ENCODE results near the gene SLC4A4. TPM values are rescaled to one million over a fixed set of nuclear protein-coding genes. Genes with fewer than 3 reads are reported as not detected.
A peak's percentile ranks its signal among the peaks of the same experiment; 100 is the strongest.
"Not testable (repeated sequence)": the region's sequence is repeated elsewhere in the genome, so short reads cannot be mapped to it uniquely, and the experiment has no call there.

Gene SLC4A4
- total and polyA plus RNA-seq, 8 donors, result 84.1 to 400 (median 243) TPM

DNA sequence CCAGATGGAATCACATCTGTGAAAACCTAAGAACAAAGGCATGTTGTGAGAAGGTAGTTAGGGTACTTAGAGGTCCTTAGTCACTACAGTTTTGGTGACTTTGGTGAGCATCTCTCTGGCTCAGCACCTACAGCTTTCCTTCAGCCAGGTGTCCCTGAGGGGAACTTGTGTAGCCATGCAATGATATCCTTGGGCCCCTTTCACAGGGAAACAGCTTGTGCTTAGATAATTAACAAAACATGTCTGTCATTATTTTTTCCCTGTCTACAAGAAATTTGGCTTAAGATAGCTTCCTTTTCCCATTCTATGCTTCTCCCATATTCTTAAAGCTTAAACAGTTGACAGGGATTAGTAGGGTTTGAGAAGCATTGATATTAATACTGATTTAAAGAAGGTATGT is 63.8 kb downstream of the SLC4A4 start:
- TF ChIP-seq, protein P1, sequence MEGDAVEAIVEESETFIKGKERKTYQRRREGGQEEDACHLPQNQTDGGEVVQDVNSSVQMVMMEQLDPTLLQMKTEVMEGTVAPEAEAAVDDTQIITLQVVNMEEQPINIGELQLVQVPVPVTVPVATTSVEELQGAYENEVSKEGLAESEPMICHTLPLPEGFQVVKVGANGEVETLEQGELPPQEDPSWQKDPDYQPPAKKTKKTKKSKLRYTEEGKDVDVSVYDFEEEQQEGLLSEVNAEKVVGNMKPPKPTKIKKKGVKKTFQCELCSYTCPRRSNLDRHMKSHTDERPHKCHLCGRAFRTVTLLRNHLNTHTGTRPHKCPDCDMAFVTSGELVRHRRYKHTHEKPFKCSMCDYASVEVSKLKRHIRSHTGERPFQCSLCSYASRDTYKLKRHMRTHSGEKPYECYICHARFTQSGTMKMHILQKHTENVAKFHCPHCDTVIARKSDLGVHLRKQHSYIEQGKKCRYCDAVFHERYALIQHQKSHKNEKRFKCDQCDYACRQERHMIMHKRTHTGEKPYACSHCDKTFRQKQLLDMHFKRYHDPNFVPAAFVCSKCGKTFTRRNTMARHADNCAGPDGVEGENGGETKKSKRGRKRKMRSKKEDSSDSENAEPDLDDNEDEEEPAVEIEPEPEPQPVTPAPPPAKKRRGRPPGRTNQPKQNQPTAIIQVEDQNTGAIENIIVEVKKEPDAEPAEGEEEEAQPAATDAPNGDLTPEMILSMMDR (IDR thresholded peaks at IDR 0.05), result no peak
- no peaks in the 10 kb centered on the region for H3K9me3 ChIP-seq
- ATAC-seq (no peak), DNase-seq (no peak), FAIRE-seq (no peak)
- intact Hi-C loops (cut with DNase I), result no loop called here
- no peaks in the 10 kb centered on the region for H3K36me3 ChIP-seq
- no peaks in the 10 kb centered on the region for H3K27me3 ChIP-seq
- peaks cover 0 to 6% (median 2%) of the 10 kb centered on the region in 3 donors for H3K4me1 ChIP-seq
- no peak overlapping the region for H3K27ac ChIP-seq
- no peak overlapping the region for H3K4me3 ChIP-seq

DNA sequence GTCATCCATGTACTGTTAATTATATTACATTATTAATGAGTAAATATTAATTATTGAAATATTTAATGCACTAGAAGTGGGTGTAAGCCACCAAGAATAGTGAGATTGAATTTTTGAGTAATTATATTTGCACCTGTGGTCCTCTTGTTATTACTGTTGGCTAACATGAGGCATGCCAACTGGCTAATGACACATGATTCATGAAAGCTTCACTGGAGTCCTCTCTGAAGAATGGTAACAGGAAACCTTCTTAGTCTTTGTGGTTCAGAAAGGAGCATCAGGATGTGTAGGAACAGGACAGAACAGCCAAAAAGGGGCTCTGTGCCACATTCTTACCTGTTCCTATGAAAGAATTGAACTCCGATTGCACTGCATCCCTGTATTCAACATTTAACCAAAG is 65.2 kb downstream of the SLC4A4 start:
- DNase-seq (no peak), ATAC-seq (peak in 1 of 4 donors; percentile 20), FAIRE-seq (no peak)
- TF ChIP-seq, protein P1 (IDR thresholded peaks at IDR 0.05), result no peak
- Histone ChIP-seq H3K4me3 (no peak overlapping the region), H3K27me3 (no peaks in the 10 kb centered on the region), H3K4me1 (peaks cover 0 to 6% (median 0%) of the 10 kb centered on the region in 3 donors), H3K36me3 (no peaks in the 10 kb centered on the region), H3K9me3 (no peaks in the 10 kb centered on the region), H3K27ac (no peak overlapping the region)
- intact Hi-C loops (cut with DNase I), result no loop called here
- WGBS, 2 donors, result 58 to 77% methylated on average over 1 of the region's 1 CpG

DNA sequence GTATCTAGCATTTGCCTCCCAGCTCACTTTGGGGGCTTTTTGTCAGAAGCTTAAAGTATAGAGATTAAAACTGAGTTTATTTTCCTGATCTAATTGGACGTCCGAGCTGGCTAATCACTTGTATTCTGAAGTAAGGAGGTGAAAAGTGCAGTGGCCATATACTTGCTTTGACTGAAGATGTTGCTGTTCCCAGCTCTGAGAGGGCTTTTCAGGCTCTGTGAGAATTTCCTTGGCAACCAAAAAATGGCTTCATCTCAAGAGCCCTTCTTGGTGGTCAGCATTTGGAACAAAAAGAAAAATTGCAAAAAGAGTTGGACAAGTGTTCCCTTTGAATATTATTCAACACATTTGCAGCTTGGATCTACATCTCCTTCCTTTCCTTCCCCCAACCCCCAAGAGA is 67.0 kb downstream of the SLC4A4 start:
- H3K27me3 ChIP-seq, result no peaks in the 10 kb centered on the region
- intact Hi-C loops (cut with DNase I), result no loop called here
- TF ChIP-seq, protein P1 (IDR thresholded peaks at IDR 0.05), result no peak

DNA sequence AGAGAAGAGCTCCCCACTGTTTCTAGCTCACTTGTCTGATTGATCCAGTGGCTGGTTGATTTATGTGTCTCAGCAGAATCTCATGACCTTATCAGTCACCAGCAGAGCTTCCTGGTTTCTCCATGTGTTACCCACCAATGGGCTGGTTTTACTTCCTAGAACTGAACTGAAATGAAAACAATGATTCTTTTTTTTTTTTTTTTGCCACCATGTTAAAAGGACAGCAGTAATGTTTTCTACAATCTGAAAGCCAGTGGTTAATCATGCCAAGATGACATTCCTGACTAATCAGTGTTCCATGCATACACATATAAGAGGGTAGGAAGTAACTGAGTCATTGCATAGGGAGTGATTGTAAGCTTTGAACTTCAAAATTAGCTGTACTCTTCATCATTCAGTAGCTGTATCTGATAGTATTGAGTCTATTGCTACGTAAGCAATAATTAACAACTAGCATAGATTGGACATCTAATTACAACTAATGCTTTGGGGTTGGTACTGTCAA is 67.7 kb downstream of the SLC4A4 start:
- 70 to 79% methylated on average over 1 of the region's 1 CpG for WGBS, 2 donors
- peak in 3 of 4 donors; percentile 27 to 56 (median 49) for ATAC-seq
- no peak for FAIRE-seq
- no peaks in the 10 kb centered on the region for H3K27me3 ChIP-seq
- no peak overlapping the region for H3K4me3 ChIP-seq
- TF ChIP-seq, protein P1 (IDR thresholded peaks at IDR 0.05), result no peak
- no peaks in the 10 kb centered on the region for H3K36me3 ChIP-seq
- no peak overlapping the region for H3K27ac ChIP-seq
- no peak for DNase-seq
- H3K4me1 ChIP-seq, result no peaks in the 10 kb centered on the region
- intact Hi-C loops (cut with DNase I), result no loop called here
- H3K9me3 ChIP-seq, result no peaks in the 10 kb centered on the region

More for the DNA sequence above, 67.0 kb downstream of the SLC4A4 start:
- FAIRE-seq (no peak), DNase-seq (no peak), ATAC-seq (no peak)
- Histone ChIP-seq H3K36me3 (no peaks in the 10 kb centered on the region), H3K4me3 (no peak overlapping the region), H3K9me3 (no peaks in the 10 kb centered on the region), H3K4me1 (peaks cover 0 to 2% (median 0%) of the 10 kb centered on the region in 3 donors), H3K27ac (no peak overlapping the region)
- 66 to 69% methylated on average over 2 of the region's 2 CpGs for WGBS, 2 donors

DNA sequence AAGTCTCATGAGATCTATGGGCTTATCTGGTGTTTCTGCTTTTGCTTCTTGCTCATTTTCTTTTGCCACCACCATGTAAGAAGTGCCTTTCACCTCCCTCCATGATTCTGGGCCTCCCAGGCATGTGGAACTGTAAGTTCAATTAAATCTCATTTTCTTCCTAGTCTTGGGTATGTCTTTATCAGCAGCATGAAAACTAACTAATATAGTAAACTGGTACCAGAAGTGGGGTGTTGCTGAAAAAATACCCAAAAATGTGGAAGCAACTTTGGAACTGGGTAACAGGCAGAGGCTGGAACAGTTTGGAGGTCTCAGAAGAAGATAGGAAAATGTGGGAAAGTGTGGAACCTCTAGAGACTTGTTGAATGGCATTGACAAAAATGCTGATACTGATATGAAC is 70.1 kb downstream of the SLC4A4 start:
- H3K27ac ChIP-seq; H3K4me1 ChIP-seq; DNase-seq; intact Hi-C loops (cut with DNase I); ATAC-seq; FAIRE-seq; H3K9me3 ChIP-seq; H3K36me3 ChIP-seq; H3K27me3 ChIP-seq; H3K4me3 ChIP-seq: not testable (repeated sequence)
